Right cardiac atrium (tissue), 5 donors: ENCODE measurements around the gene PTBP3. TPM values are rescaled to one million over a fixed set of nuclear protein-coding genes. Genes with fewer than 3 reads are reported as not detected.
"Not testable (repeated sequence)": the region's sequence is repeated elsewhere in the genome, so short reads cannot be mapped to it uniquely, and the experiment has no call there.

Experiments used
- ATAC-seq, 2 donors: fragments of 200-7000 bp; cut with Tn5 transposase; one replicate each; pipeline versions ENCODE4 v1.8.0 to v1.9.1; 2020; ENCODE audit warnings: moderate library complexity in 2 of 2, mild to moderate bottlenecking in 1 of 2
- DNase-seq, 3 donors: peaks; one replicate each; pipeline ENCODE4 v3.0.0-alpha.2; 2020
- H3K27ac ChIP-seq: one replicate; pipeline ENCODE4 v1.5.1; 2013; ENCODE audit warnings: mild to moderate bottlenecking, low read length, control low read depth, moderate library complexity
- H3K27me3 ChIP-seq: one replicate; pipeline ENCODE4 v1.6.1; 2013; ENCODE audit not compliant: control insufficient read depth, insufficient read depth
- H3K4me1 ChIP-seq: one replicate; pipeline ENCODE4 v1.6.1; 2013; ENCODE audit warnings: low read length; ENCODE audit not compliant: control insufficient read depth, insufficient read depth
- H3K4me3 ChIP-seq: one replicate; pipeline ENCODE4 v1.5.1; 2013; ENCODE audit warnings: low read length, control low read depth
- H3K9me3 ChIP-seq: one replicate; pipeline ENCODE4 v1.6.1; 2013; ENCODE audit warnings: low read length; ENCODE audit not compliant: control insufficient read depth
- WGBS: extraction: QIAGEN DNeasy Blood & Tissue Kit; methylation state at CpG from one replicate; pipeline ENCODE4 v1.1.7; 2013; 5-methylcytosine and 5-hydroxymethylcytosine counted together
- intact Hi-C, 4 donors: fragments of 100-400 bp; cut with DNase I; formaldehyde crosslinking; loops; one replicate each; pipeline versions ENCODE4 v1.11.0 to v1.14.0; 2022 to 2023
- polyA plus RNA-seq: library from polyadenylated mRNA; stranded (reverse); fragments of 200-250 nt; gene quantifications from one replicate; pipeline ENCODE4 v1.2.3, GENCODE V29; 2013
- total RNA-seq, 4 donors: library from RNA; stranded (reverse); fragmentation: NEBNext Ultra II Directional; extraction: Animal tissue kit (Norgen Biotek cat#: 25700); gene quantifications; one replicate each; pipeline ENCODE4 v1.2.1, GENCODE V29; 2021
- donor health status: healthy with polysubstance abuse.
- donor health status: DM: no; HTN: yes; CAD: no.
- donor health status: DM: no; HTN: no; CAD: no.
- donor health status: DM: no; HTN: yes; CAD: no; lungs with severe emphysema.
- donor health status: DM: yes; HTN: yes; CAD: no.

PTBP3 gene
- total and polyA plus RNA-seq, 5 donors = 4.4 to 19.6 (median 17.0) TPM

- WGBS = 71% methylated on average over 2 of the region's 2 CpGs
- Histone ChIP-seq H3K4me3 (no peak overlapping the region), H3K27ac (no peak overlapping the region), H3K4me1 (no peaks in the 10 kb centered on the region), H3K9me3 (no peaks in the 10 kb centered on the region), H3K27me3 (no peaks in the 10 kb centered on the region)
- DNase-seq (no peak), ATAC-seq (no peak)
- intact Hi-C loops = no loop called here
Measured at GRCh38 chr9:112295174-112295573, 38.2 kb downstream of the PTBP3 start.

GRCh38 chr9:112288029-112288428, 45.4 kb downstream of the PTBP3 start:
- Histone ChIP-seq H3K27me3 (no peaks in the 10 kb centered on the region), H3K9me3 (no peaks in the 10 kb centered on the region), H3K27ac (no peak overlapping the region), H3K4me1 (peaks cover 2% of the 10 kb centered on the region), H3K4me3 (no peak overlapping the region)
- DNase-seq (no peak), ATAC-seq (peak; percentile 47 to 78)
- intact Hi-C loops = no loop called here

GRCh38 chr9:112286926-112287325, 46.5 kb downstream of the PTBP3 start:
- peaks cover 2% of the 10 kb centered on the region for H3K4me1 ChIP-seq
- 68% methylated on average over 2 of the region's 2 CpGs for WGBS
- DNase-seq (no peak), ATAC-seq (no peak)
- H3K27me3 ChIP-seq = no peaks in the 10 kb centered on the region
- intact Hi-C loops = no loop called here
- no peak overlapping the region for H3K27ac ChIP-seq
- H3K9me3 ChIP-seq = no peaks in the 10 kb centered on the region
- H3K4me3 ChIP-seq = no peak overlapping the region

GRCh38 chr9:112285056-112285455, 48.4 kb downstream of the PTBP3 start:
- Histone ChIP-seq H3K9me3 (no peaks in the 10 kb centered on the region), H3K4me1 (peaks cover 2% of the 10 kb centered on the region), H3K27me3 (no peaks in the 10 kb centered on the region), H3K4me3 (no peak overlapping the region), H3K27ac (no peak overlapping the region)
- DNase-seq (no peak), ATAC-seq (no peak)
- WGBS = 95% methylated on average over 2 of the region's 2 CpGs
- intact Hi-C loops = no loop called here

- 99% methylated on average over 6 of the region's 6 CpGs for WGBS
- no peak for DNase-seq
- no peaks in the 10 kb centered on the region for H3K27me3 ChIP-seq
- H3K4me3 ChIP-seq = no peak overlapping the region
- ATAC-seq = no peak
- H3K9me3 ChIP-seq = no peaks in the 10 kb centered on the region
- no peak overlapping the region for H3K27ac ChIP-seq
- intact Hi-C loops = no loop called here
- H3K4me1 ChIP-seq = peaks cover 2% of the 10 kb centered on the region
Measured at GRCh38 chr9:112283582-112284253, 49.7 kb downstream of the PTBP3 start.

- WGBS = 95% methylated on average over 3 of the region's 3 CpGs
- H3K4me1 ChIP-seq, H3K4me3 ChIP-seq, intact Hi-C loops, H3K27me3 ChIP-seq, DNase-seq, ATAC-seq, H3K27ac ChIP-seq, H3K9me3 ChIP-seq: not testable (repeated sequence)
Measured at GRCh38 chr9:112282841-112283240, 50.6 kb downstream of the PTBP3 start.

GRCh38 chr9:112280904-112281303, 52.5 kb downstream of the PTBP3 start:
- no peak for ATAC-seq
- 98% methylated on average over 2 of the region's 2 CpGs for WGBS
- H3K4me3 ChIP-seq = no peak overlapping the region
- no peak overlapping the region for H3K27ac ChIP-seq
- H3K27me3 ChIP-seq = no peaks in the 10 kb centered on the region
- DNase-seq = no peak
- peaks cover 1% of the 10 kb centered on the region for H3K4me1 ChIP-seq
- intact Hi-C loops = no loop called here
- no peaks in the 10 kb centered on the region for H3K9me3 ChIP-seq

GRCh38 chr9:112279501-112279900, 53.9 kb downstream of the PTBP3 start:
- ATAC-seq (no peak), DNase-seq (no peak)
- H3K4me1 ChIP-seq = peaks cover 1% of the 10 kb centered on the region
- intact Hi-C loops = no loop called here
- no peaks in the 10 kb centered on the region for H3K9me3 ChIP-seq
- H3K27me3 ChIP-seq = no peaks in the 10 kb centered on the region
- no peak overlapping the region for H3K27ac ChIP-seq
- H3K4me3 ChIP-seq = no peak overlapping the region

GRCh38 chr9:112278152-112278551, 55.3 kb downstream of the PTBP3 start:
- H3K27me3 ChIP-seq = no peaks in the 10 kb centered on the region
- intact Hi-C loops = no loop called here
- DNase-seq = no peak
- H3K27ac ChIP-seq = no peak overlapping the region
- 36% methylated on average over 3 of the region's 3 CpGs for WGBS
- no peaks in the 10 kb centered on the region for H3K9me3 ChIP-seq
- H3K4me1 ChIP-seq = peaks cover 1% of the 10 kb centered on the region
- H3K4me3 ChIP-seq = no peak overlapping the region
- ATAC-seq = peak in 1 of 2 donors; percentile 51

GRCh38 chr9:112274600-112274999, 58.8 kb downstream of the PTBP3 start:
- Histone ChIP-seq H3K4me1 (peaks cover 1% of the 10 kb centered on the region), H3K4me3 (no peak overlapping the region), H3K27me3 (no peaks in the 10 kb centered on the region), H3K9me3 (no peaks in the 10 kb centered on the region), H3K27ac (no peak overlapping the region)
- intact Hi-C loops = no loop called here
- ATAC-seq (no peak), DNase-seq (no peak)
- 98% methylated on average over 1 of the region's 1 CpG for WGBS

GRCh38 chr9:112273876-112274275, 59.5 kb downstream of the PTBP3 start:
- no peak overlapping the region for H3K4me3 ChIP-seq
- no peaks in the 10 kb centered on the region for H3K27me3 ChIP-seq
- no peak for ATAC-seq
- no peak for DNase-seq
- H3K27ac ChIP-seq = no peak overlapping the region
- peaks cover 1% of the 10 kb centered on the region for H3K4me1 ChIP-seq
- H3K9me3 ChIP-seq = no peaks in the 10 kb centered on the region
- 54% methylated on average over 3 of the region's 3 CpGs for WGBS
- intact Hi-C loops = no loop called here
